HG03558 (cell line): Measurements from ENCODE around the gene GRB14.
"Not testable (repeated sequence)": the region's sequence is repeated elsewhere in the genome, so short reads cannot be mapped to it uniquely, and the experiment has no call there.

Experiments
- ATAC-seq: cut with Tn5 transposase; IDR thresholded peaks from one replicate; pipeline ENCODE4 v1.9.1; 2021; ENCODE audit warnings: moderate number of reproducible peaks; ENCODE audit not compliant: unreplicated experiment; ENCODE audit errors: extremely low read depth

Gene GRB14

GRCh38 chr2:164504253-164504652 is 117.0 kb downstream of the GRB14 start:
- ATAC-seq, result no peak

GRCh38 chr2:164498836-164499235 is 122.4 kb downstream of the GRB14 start:
- no peak for ATAC-seq

GRCh38 chr2:164496881-164497280 is 124.4 kb downstream of the GRB14 start:
- no peak for ATAC-seq

- no peak for ATAC-seq
Measured at GRCh38 chr2:164496421-164496820, 124.9 kb downstream of the GRB14 start.

- ATAC-seq, result no peak
Measured at GRCh38 chr2:164495491-164496223, 125.6 kb downstream of the GRB14 start.

- ATAC-seq, result no peak
Measured at GRCh38 chr2:164485541-164485940, 135.7 kb downstream of the GRB14 start.

- no peak for ATAC-seq
Measured at GRCh38 chr2:164479460-164479859, 141.8 kb downstream of the GRB14 start.

GRCh38 chr2:164478205-164478604 is 143.1 kb downstream of the GRB14 start:
- ATAC-seq, result no peak

- no peak for ATAC-seq
Measured at GRCh38 chr2:164474873-164475272, 146.4 kb downstream of the GRB14 start.

GRCh38 chr2:164473021-164473420 is 148.3 kb downstream of the GRB14 start:
- ATAC-seq, result no peak

- not testable (repeated sequence) for ATAC-seq
Measured at GRCh38 chr2:164465047-164465446, 156.2 kb downstream of the GRB14 start.

- ATAC-seq, result no peak
Measured at GRCh38 chr2:164464376-164464775, 156.9 kb downstream of the GRB14 start.

GRCh38 chr2:164458792-164459191 is 162.5 kb downstream of the GRB14 start:
- no peak for ATAC-seq

GRCh38 chr2:164457271-164457670 is 164.0 kb downstream of the GRB14 start:
- ATAC-seq, result no peak

GRCh38 chr2:164456619-164457018 is 164.7 kb downstream of the GRB14 start:
- no peak for ATAC-seq

- no peak for ATAC-seq
Measured at GRCh38 chr2:164453656-164454305, 167.5 kb downstream of the GRB14 start.

- ATAC-seq, result no peak
Measured at GRCh38 chr2:164450278-164450677, 171.0 kb downstream of the GRB14 start.

- no peak for ATAC-seq
Measured at GRCh38 chr2:164449706-164450105, 171.6 kb downstream of the GRB14 start.

- ATAC-seq, result no peak
Measured at GRCh38 chr2:164447660-164448059, 173.6 kb downstream of the GRB14 start.
